Measurements from ENCODE around the gene CD58. TPM values are rescaled to one million over a fixed set of nuclear protein-coding genes. Genes with fewer than 3 reads are reported as not detected.

CD58 gene
- total RNA-seq, 1 donor = 23.5 TPM

- Histone ChIP-seq H3K4me2 (ENCODE audit: insufficient read depth, low read length) (no peak overlapping the region), H3K4me1 (ENCODE audit: insufficient read depth, low read length) (peaks cover 30% of the 10 kb centered on the region), H3K27me3 (ENCODE audit: insufficient read depth, low read length) (peaks cover 2% of the 10 kb centered on the region), H3K79me2 (ENCODE audit: insufficient read depth, low read length) (no peaks in the 10 kb centered on the region), H4K20me1 (ENCODE audit: insufficient read depth, low read length) (no peaks in the 10 kb centered on the region), H3K4me3 (ENCODE audit: insufficient read depth, low read length) (no peak overlapping the region), H3K9me3 (ENCODE audit: low read depth, low read length) (no peaks in the 10 kb centered on the region), H3K27ac (ENCODE audit: low read depth, low read length) (no peak overlapping the region), H2AFZ (ENCODE audit: low read length) (peak overlapping the region; percentile 26), H3K36me3 (ENCODE audit: insufficient read depth, low read length) (no peaks in the 10 kb centered on the region)
- TF ChIP-seq, protein P1, sequence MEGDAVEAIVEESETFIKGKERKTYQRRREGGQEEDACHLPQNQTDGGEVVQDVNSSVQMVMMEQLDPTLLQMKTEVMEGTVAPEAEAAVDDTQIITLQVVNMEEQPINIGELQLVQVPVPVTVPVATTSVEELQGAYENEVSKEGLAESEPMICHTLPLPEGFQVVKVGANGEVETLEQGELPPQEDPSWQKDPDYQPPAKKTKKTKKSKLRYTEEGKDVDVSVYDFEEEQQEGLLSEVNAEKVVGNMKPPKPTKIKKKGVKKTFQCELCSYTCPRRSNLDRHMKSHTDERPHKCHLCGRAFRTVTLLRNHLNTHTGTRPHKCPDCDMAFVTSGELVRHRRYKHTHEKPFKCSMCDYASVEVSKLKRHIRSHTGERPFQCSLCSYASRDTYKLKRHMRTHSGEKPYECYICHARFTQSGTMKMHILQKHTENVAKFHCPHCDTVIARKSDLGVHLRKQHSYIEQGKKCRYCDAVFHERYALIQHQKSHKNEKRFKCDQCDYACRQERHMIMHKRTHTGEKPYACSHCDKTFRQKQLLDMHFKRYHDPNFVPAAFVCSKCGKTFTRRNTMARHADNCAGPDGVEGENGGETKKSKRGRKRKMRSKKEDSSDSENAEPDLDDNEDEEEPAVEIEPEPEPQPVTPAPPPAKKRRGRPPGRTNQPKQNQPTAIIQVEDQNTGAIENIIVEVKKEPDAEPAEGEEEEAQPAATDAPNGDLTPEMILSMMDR (IDR thresholded peaks at IDR 0.05; ENCODE audit: extremely low read depth, low read depth, low read length) = peak; percentile 92
- DNase-seq (ENCODE audit: insufficient read length, low spot score, missing footprints) = peak; percentile 89
Observed at GRCh38 chr1:116485071-116485735, 85.6 kb downstream of the CD58 start.

DNA sequence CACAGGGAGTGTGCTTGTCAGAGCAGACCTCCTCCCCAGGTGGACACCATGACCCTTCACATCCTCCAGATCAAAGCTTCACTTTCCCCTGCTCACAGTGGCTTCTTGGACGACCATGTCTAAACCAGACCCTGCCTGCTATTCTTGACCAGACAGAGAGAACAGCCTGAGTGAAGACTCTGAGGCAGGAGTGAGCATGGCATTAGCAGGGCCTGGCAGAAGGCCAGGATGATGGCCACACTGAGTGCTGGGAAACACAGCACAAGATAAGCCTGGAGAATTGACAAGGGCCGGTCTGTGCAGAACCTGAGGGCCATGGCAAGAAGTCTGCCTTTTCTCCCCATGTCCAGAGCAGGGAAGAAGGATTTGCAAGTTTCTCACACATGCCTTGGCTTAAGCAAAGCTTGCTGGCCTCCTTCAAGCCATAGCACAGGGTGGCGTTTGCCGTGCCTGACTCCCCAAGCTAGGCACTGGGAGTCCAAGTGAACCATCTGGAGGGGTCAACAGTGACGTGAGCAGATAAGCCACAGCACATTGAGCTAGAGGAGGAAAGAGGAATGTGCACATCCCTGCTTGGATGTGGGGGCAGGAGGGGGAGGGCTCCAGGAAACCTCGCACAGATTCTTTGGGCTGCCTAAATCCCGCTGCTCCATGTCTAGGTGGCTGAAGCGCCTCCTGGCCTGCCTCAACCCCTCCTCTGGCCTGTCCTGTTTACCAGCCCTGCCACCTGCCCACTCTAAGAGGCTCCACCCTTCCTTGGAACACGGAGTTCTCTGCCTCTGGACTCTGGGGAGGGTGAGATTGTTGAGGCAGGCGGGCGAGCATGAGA, 87.1 kb downstream of the CD58 start:
- H4K20me1 ChIP-seq (ENCODE audit: insufficient read depth, low read length) = no peaks in the 10 kb centered on the region
- no peak overlapping the region for H2AFZ ChIP-seq (ENCODE audit: low read length)
- H3K36me3 ChIP-seq (ENCODE audit: insufficient read depth, low read length) = no peaks in the 10 kb centered on the region
- no peak overlapping the region for H3K4me2 ChIP-seq (ENCODE audit: insufficient read depth, low read length)
- no peaks in the 10 kb centered on the region for H3K9me3 ChIP-seq (ENCODE audit: low read depth, low read length)
- H3K79me2 ChIP-seq (ENCODE audit: insufficient read depth, low read length) = no peaks in the 10 kb centered on the region
- no peak overlapping the region for H3K4me3 ChIP-seq (ENCODE audit: insufficient read depth, low read length)
- peaks cover 2% of the 10 kb centered on the region for H3K27me3 ChIP-seq (ENCODE audit: insufficient read depth, low read length)
- peaks cover 22% of the 10 kb centered on the region for H3K4me1 ChIP-seq (ENCODE audit: insufficient read depth, low read length)
- H3K27ac ChIP-seq (ENCODE audit: low read depth, low read length) = no peak overlapping the region
- DNase-seq (ENCODE audit: insufficient read length, low spot score, missing footprints) = no peak
- TF ChIP-seq, protein P1 (IDR thresholded peaks at IDR 0.05; ENCODE audit: extremely low read depth, low read depth, low read length) = no peak

GRCh38 chr1:116482490-116482889, 88.3 kb downstream of the CD58 start:
- DNase-seq (ENCODE audit: insufficient read length, low spot score, missing footprints) = no peak
- Histone ChIP-seq H3K27me3 (ENCODE audit: insufficient read depth, low read length) (peaks cover 8% of the 10 kb centered on the region), H3K4me2 (ENCODE audit: insufficient read depth, low read length) (no peak overlapping the region), H3K4me1 (ENCODE audit: insufficient read depth, low read length) (peaks cover 22% of the 10 kb centered on the region), H3K9me3 (ENCODE audit: low read depth, low read length) (no peaks in the 10 kb centered on the region), H2AFZ (ENCODE audit: low read length) (no peak overlapping the region), H4K20me1 (ENCODE audit: insufficient read depth, low read length) (no peaks in the 10 kb centered on the region), H3K36me3 (ENCODE audit: insufficient read depth, low read length) (no peaks in the 10 kb centered on the region), H3K4me3 (ENCODE audit: insufficient read depth, low read length) (no peak overlapping the region), H3K79me2 (ENCODE audit: insufficient read depth, low read length) (no peaks in the 10 kb centered on the region), H3K27ac (ENCODE audit: low read depth, low read length) (no peak overlapping the region)
- TF ChIP-seq, protein P1 (IDR thresholded peaks at IDR 0.05; ENCODE audit: extremely low read depth, low read depth, low read length) = no peak

GRCh38 chr1:116481934-116482333, 88.9 kb downstream of the CD58 start:
- peaks cover 20% of the 10 kb centered on the region for H3K4me1 ChIP-seq (ENCODE audit: insufficient read depth, low read length)
- DNase-seq (ENCODE audit: insufficient read length, low spot score, missing footprints) = no peak
- peaks cover 10% of the 10 kb centered on the region for H3K27me3 ChIP-seq (ENCODE audit: insufficient read depth, low read length)
- H2AFZ ChIP-seq (ENCODE audit: low read length) = no peak overlapping the region
- H3K4me2 ChIP-seq (ENCODE audit: insufficient read depth, low read length) = no peak overlapping the region
- no peaks in the 10 kb centered on the region for H3K9me3 ChIP-seq (ENCODE audit: low read depth, low read length)
- no peak overlapping the region for H3K4me3 ChIP-seq (ENCODE audit: insufficient read depth, low read length)
- H3K27ac ChIP-seq (ENCODE audit: low read depth, low read length) = no peak overlapping the region
- H3K36me3 ChIP-seq (ENCODE audit: insufficient read depth, low read length) = no peaks in the 10 kb centered on the region
- TF ChIP-seq, protein P1 (IDR thresholded peaks at IDR 0.05; ENCODE audit: extremely low read depth, low read depth, low read length) = no peak
- no peaks in the 10 kb centered on the region for H3K79me2 ChIP-seq (ENCODE audit: insufficient read depth, low read length)
- no peaks in the 10 kb centered on the region for H4K20me1 ChIP-seq (ENCODE audit: insufficient read depth, low read length)

All from osteoblast (primary cell).